IPS-15b (cell line): ENCODE results near the gene PHF8.

Source experiments
- H3K27me3 ChIP-seq: one replicate; pipeline ENCODE4 v1.6.1; 2013; ENCODE audit warnings: low read length; ENCODE audit not compliant: control insufficient read depth, insufficient read depth
- H3K36me3 ChIP-seq: one replicate; pipeline ENCODE4 v1.6.1; 2013; ENCODE audit warnings: low read length; ENCODE audit not compliant: control insufficient read depth, insufficient read depth
- H3K4me1 ChIP-seq: one replicate; pipeline ENCODE4 v1.6.1; 2013; ENCODE audit warnings: mild to moderate bottlenecking, low read length; ENCODE audit not compliant: control insufficient read depth, insufficient read depth
- H3K4me3 ChIP-seq: one replicate; pipeline ENCODE4 v1.5.1; 2013; ENCODE audit warnings: low read depth, low read length
- H3K9ac ChIP-seq: one replicate; pipeline ENCODE4 v1.6.1; 2013; ENCODE audit warnings: low read depth, mild to moderate bottlenecking, low read length
- H3K9me3 ChIP-seq: one replicate; pipeline ENCODE4 v1.6.1; 2013; ENCODE audit warnings: mild to moderate bottlenecking, low read length; ENCODE audit not compliant: control insufficient read depth, insufficient read depth

PHF8 gene

DNA sequence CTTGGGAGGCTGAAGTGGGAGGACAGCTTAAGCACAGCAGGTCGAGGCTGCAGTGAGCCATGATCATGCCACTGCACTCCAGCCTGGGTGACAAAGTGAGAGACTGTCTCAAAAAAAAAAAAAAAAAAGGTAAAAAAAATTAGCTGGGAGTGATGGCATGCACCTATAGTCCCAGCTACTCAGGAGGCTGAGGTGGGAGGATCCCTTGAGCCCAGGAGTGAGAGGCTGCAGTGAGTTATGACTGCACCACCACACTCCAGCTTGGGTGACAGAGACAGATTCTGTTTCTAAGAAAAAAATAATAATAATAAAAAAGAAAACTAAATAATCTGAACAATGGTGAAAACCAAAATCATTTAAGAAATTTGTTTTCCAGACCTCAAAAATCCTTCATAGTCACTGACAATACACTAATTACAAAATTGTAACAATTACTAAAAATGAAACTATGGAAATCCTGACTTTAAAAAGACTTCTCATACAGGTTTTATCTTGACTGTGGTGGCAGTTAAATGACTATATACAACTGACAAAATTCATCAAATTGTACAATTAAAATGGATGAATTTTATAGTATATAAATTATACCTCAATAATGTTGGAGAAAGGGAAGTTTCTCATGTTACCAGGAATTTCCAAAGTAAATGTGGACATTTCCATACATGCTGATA, 31.3 kb downstream of the PHF8 start:
- H3K4me3 ChIP-seq = no peak overlapping the region
- no peak overlapping the region for H3K9ac ChIP-seq
- no peaks in the 10 kb centered on the region for H3K4me1 ChIP-seq
- H3K9me3 ChIP-seq = no peaks in the 10 kb centered on the region
- peaks cover 11% of the 10 kb centered on the region for H3K36me3 ChIP-seq
- H3K27me3 ChIP-seq = no peaks in the 10 kb centered on the region

DNA sequence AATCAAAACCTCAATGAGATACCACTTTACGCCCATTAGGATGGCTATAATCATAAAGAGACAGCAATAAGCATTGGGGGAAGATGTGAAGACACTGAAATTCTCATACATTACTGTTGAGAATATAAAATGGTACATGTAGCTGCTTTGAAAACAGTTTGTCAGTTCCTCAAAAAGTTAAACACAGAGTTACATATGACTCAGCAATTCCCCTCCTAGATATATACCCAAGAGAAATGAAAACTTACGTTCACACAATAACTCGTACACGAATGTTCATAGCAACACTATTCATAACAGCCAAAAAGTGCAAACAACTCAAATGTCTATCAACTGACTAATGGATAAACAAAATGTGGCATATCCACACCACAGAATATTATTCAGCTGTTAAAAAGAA, 36.6 kb downstream of the PHF8 start:
- Histone ChIP-seq H3K4me1 (no peaks in the 10 kb centered on the region), H3K36me3 (no peaks in the 10 kb centered on the region), H3K9ac (no peak overlapping the region), H3K9me3 (no peaks in the 10 kb centered on the region), H3K4me3 (no peak overlapping the region), H3K27me3 (no peaks in the 10 kb centered on the region)

DNA sequence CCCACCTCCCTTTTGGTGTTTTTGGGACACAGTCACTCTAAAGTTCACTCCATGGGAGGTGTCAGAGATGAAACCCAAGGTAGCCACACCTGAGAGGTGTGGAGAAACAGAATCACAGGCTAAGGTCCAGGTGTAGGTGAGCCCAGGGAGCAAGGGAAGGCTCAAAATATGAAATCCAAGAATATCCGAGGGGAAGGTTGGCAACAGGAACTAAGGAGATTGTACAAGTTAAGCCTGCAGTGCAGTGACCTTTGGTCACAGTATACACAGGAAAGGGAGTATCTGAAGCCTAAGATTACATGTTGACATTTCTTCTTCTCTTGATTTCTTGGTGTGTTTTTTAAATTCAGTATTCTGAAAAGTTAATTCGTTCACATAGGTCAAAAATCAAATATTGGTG, 46.5 kb downstream of the PHF8 start:
- Histone ChIP-seq H3K9me3 (no peaks in the 10 kb centered on the region), H3K4me1 (no peaks in the 10 kb centered on the region), H3K4me3 (no peak overlapping the region), H3K9ac (no peak overlapping the region), H3K36me3 (peaks cover 15% of the 10 kb centered on the region), H3K27me3 (no peaks in the 10 kb centered on the region)

DNA sequence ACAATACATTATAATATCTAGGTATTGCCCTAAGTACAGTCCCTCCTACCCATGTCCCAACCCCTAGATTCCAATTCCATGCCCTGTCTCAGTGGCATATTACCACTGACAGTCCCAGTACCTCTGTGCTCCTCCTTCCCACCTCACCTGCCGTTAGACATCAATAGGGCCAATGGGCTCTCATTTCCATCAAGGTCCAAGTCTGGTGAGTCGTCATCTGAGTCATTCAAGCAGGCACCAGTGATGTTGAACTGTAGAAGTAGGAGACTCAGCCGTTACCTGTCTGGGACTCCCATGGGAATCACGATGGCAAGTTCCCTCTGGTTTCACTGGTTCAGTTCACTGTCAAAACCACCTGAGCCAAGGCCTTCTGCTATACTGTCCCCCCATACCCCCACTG, 51.7 kb downstream of the PHF8 start:
- Histone ChIP-seq H3K9ac (no peak overlapping the region), H3K27me3 (no peaks in the 10 kb centered on the region), H3K9me3 (no peaks in the 10 kb centered on the region), H3K4me3 (no peak overlapping the region), H3K4me1 (no peaks in the 10 kb centered on the region), H3K36me3 (peaks cover 12% of the 10 kb centered on the region)

DNA sequence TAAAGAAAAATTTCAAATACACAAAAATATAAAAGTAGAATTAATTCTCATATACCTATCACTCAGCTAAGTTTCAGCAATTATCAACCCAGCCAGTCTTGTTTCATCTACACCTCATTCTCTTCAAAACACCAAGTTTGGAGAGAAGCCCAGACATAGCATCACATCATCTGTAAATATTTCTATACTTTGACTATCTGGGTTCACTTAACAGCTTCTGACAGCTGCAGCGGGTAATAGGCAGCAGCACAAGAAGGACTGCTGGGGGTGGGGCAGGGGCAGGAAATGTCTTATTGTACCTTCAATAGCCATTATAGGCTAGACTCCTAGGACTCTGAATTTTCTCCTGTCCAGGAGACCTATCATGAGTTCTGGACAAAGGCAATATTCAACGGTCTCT, 54.1 kb downstream of the PHF8 start:
- H3K36me3 ChIP-seq = peaks cover 14% of the 10 kb centered on the region
- no peak overlapping the region for H3K4me3 ChIP-seq
- H3K27me3 ChIP-seq = no peaks in the 10 kb centered on the region
- H3K9ac ChIP-seq = no peak overlapping the region
- H3K4me1 ChIP-seq = no peaks in the 10 kb centered on the region
- no peaks in the 10 kb centered on the region for H3K9me3 ChIP-seq

DNA sequence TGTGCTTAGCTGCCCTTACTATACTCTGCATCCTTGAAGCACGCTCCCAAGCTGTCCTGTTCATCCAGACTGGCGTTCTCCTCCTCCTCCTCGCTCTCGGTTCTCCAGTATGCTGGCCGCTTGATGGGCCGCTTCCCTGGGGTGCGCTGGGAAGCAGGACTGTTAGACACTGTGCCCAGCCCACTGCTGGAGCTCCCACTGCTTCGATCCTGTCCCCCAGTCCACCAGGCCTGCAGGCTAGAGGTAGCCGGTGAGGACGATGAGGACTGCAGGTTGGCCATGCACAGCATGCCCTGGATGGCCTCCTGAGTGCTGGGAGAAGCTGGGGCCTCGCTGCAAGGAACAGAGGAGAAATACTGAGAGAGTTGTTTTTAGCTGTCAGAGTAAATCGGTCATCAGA, 59.4 kb downstream of the PHF8 start:
- H3K4me3 ChIP-seq = no peak overlapping the region
- H3K27me3 ChIP-seq = no peaks in the 10 kb centered on the region
- H3K4me1 ChIP-seq = no peaks in the 10 kb centered on the region
- H3K9me3 ChIP-seq = peaks cover 4% of the 10 kb centered on the region
- no peak overlapping the region for H3K9ac ChIP-seq
- H3K36me3 ChIP-seq = peaks cover 3% of the 10 kb centered on the region

DNA sequence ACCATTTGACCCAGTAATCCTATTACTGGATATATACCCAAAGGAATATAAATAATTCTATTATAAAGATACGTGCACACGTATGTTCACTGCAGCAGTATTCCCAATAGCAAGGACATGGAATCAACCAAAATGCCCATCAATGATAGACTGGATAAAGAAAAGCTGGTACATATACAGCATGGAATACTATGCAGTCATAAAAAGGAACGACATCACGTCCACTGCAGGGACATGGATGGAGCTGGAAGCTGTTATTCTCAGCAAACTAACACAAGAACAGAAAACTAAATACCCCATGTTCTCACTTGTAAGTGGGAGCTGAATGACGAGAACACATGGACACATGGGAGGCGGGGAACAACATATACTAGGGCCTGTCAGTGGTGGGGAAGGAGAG, 69.7 kb downstream of the PHF8 start:
- peaks cover 4% of the 10 kb centered on the region for H3K36me3 ChIP-seq
- no peak overlapping the region for H3K4me3 ChIP-seq
- H3K9me3 ChIP-seq = no peaks in the 10 kb centered on the region
- no peaks in the 10 kb centered on the region for H3K27me3 ChIP-seq
- H3K9ac ChIP-seq = no peak overlapping the region
- H3K4me1 ChIP-seq = no peaks in the 10 kb centered on the region

DNA sequence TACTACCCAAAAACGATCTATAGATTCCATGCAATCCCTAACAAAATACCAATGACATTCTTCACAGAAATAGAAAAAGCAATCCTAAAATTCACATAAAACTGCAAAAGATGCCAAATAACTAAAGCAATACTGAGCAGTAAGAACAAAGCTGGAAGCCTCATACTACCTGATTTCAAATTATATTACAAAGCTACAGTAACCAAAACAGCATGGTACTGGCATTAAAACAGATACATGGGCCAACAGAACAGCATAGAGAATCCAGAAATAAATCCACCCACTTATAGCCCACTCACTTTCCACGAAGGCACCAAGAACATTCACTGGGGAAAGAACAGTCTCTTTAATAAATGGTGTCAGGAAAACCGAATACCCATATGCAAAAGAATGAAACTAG, 74.7 kb downstream of the PHF8 start:
- H3K9ac ChIP-seq = no peak overlapping the region
- H3K9me3 ChIP-seq = no peaks in the 10 kb centered on the region
- H3K4me1 ChIP-seq = no peaks in the 10 kb centered on the region
- H3K27me3 ChIP-seq = no peaks in the 10 kb centered on the region
- H3K36me3 ChIP-seq = no peaks in the 10 kb centered on the region
- no peak overlapping the region for H3K4me3 ChIP-seq

DNA sequence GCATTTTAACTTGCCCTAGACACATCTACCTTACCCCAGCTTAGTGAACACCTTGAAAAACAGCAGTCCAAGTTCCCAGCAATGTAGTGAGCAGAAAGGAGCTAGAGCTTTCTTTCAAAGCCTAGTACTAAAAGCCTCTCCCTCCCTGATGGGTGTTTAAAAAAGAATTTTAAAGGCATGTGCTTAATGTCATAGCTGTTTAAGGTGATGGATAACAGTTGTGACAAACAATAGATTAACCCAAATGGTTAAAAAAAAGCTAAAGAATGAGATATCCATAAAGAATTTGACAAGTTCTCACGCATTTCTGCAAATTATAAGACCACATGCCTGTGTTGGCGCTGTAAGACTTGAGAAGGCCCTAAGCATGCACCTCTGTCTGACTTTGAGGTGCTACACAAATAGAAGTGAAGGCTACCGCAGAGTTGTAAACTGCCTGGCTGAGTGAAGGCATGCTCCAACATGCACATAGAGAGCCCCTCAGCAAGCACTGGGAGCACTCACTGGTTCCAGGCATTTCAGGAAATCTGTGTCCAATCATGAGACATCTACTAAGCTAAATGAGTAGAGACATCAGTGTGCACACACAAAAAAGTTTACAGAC, 94.0 kb downstream of the PHF8 start:
- H3K9ac ChIP-seq = no peak overlapping the region
- H3K36me3 ChIP-seq = peaks cover 3% of the 10 kb centered on the region
- H3K27me3 ChIP-seq = no peaks in the 10 kb centered on the region
- H3K4me1 ChIP-seq = no peaks in the 10 kb centered on the region
- no peak overlapping the region for H3K4me3 ChIP-seq
- H3K9me3 ChIP-seq = no peaks in the 10 kb centered on the region

DNA sequence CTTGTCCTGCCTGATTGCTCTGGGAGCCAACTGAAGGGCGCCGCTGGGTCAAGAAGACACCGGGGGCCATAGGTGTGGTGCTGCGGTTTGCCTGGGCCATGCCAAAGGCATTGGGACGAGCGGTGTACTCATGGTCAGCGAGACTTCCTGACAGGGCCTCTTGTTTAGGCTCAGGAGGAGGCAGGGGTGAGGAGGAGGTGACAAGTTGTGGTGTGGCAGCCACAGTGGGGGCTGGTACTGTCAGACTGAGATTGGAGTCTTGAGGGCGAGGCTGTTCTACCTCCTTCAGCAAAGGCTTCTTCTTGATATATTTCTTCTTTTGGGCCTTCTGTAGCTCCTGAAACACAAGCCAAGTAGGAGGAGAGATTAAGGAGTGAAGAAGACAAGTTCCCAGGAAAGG, 104.1 kb downstream of the PHF8 start:
- no peaks in the 10 kb centered on the region for H3K9me3 ChIP-seq
- no peak overlapping the region for H3K9ac ChIP-seq
- H3K36me3 ChIP-seq = peaks cover 16% of the 10 kb centered on the region
- H3K27me3 ChIP-seq = no peaks in the 10 kb centered on the region
- no peak overlapping the region for H3K4me3 ChIP-seq
- no peaks in the 10 kb centered on the region for H3K4me1 ChIP-seq

DNA sequence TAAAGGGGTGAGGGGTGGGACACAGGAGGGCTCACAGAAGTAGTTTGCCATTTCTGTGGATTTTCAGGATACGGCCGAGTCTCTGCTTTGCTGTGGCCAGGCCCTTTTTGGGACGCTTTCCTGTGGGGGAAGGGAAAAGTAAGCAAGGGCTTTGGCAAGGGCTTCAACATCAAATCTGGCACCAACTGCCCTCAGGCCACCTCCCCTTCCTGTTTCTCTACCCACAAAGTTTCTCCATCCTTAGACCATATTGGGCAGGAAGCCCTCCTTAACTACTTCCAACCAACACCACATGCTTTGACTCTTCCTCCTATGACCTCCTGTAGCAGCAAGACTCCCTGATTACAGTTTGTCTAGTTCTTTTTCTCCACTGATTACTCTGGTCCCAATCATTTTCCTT, 105.1 kb downstream of the PHF8 start:
- Histone ChIP-seq H3K9me3 (no peaks in the 10 kb centered on the region), H3K4me3 (no peak overlapping the region), H3K9ac (no peak overlapping the region), H3K36me3 (peaks cover 16% of the 10 kb centered on the region), H3K27me3 (no peaks in the 10 kb centered on the region), H3K4me1 (no peaks in the 10 kb centered on the region)

DNA sequence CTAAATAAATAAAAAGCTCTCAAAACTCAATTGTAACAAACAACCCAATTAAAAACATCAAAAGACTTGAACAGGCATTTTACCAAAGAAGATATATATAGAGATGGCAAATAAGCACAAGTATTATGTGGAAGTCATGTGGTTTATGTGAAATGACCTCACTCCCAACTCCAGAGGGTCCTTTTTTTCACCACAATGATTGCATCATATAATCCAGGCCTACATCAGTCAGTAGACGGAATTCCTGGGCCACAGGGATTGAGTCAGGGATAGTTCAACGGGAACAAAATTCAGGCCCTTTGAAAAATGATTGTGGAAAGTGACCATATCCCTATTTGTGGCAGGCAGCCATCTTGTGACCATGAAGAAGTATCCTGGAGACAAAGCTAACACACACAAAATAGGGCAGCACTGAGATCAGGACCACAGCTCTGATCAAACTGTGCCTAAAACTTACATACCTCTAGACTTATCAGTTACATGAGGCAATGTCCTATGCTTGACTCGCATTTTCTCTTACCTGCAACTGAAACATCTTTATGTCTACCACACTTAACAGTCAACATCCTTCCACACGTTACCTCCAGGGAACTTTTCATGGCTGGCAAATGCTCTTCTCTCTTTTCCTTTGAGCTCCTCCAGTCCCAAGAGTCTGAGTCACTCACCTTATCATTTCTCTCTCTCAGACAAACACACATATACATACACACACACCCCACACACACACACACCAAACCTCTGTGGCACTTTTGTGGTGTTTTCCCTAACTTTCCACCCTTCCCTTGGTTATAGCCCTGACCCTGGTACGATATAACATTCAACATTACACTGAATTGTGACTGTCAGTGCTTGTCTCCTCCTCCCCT, 113.5 kb downstream of the PHF8 start:
- Histone ChIP-seq H3K27me3 (no peaks in the 10 kb centered on the region), H3K4me1 (no peaks in the 10 kb centered on the region), H3K4me3 (no peak overlapping the region), H3K9ac (no peak overlapping the region), H3K9me3 (no peaks in the 10 kb centered on the region), H3K36me3 (no peaks in the 10 kb centered on the region)
